Kidney (tissue), 14 donors: Measurements from ENCODE around the gene CTNND2. TPM values are rescaled to one million over a fixed set of nuclear protein-coding genes. Genes with fewer than 3 reads are reported as not detected.

Experiments
- DNase-seq, 5 donors: peaks; one replicate each; pipeline ENCODE4 v3.0.0-alpha.2; 2013 to 2020
- FAIRE-seq: peaks from 2 replicates; lab custom pipeline; 2012; peaks lifted over from hg19 to GRCh38; lab: Jason Lieb, UNC
- H3K27ac ChIP-seq, 2 donors: one replicate each; pipeline ENCODE4 v1.7.0; 2013; ENCODE audit warnings: low read depth in 2 of 2, low read length in 2 of 2, inconsistent platforms in 1 of 2
- H3K27me3 ChIP-seq: one replicate; pipeline ENCODE4 v1.7.1; 2013; ENCODE audit warnings: low read length, inconsistent platforms; ENCODE audit not compliant: control insufficient read depth, insufficient read depth
- H3K36me3 ChIP-seq, 3 donors: one replicate each; pipeline versions ENCODE4 v1.7.0 to v1.7.1; 2013; ENCODE audit warnings: low read length in 3 of 3, control low read depth in 1 of 3, inconsistent platforms in 1 of 3; ENCODE audit not compliant: insufficient read depth in 3 of 3, control insufficient read depth in 2 of 3
- H3K4me1 ChIP-seq, 3 donors: one replicate each; pipeline versions ENCODE4 v1.7.0 to v1.7.1; 2013; ENCODE audit warnings: low read length in 3 of 3, inconsistent platforms in 1 of 3, low read depth in 1 of 3; ENCODE audit not compliant: control insufficient read depth in 2 of 3, insufficient read depth in 2 of 3
- H3K4me3 ChIP-seq, 3 donors: one replicate each; pipeline versions ENCODE4 v1.7.0 to v1.8.1; 2013; ENCODE audit warnings: low read length in 3 of 3, control low read depth in 1 of 3, inconsistent platforms in 1 of 3
- H3K9ac ChIP-seq, 3 donors: one replicate each; pipeline versions ENCODE4 v1.7.0 to v1.7.1; 2013; ENCODE audit warnings: low read length in 3 of 3, control low read depth in 1 of 3, inconsistent platforms in 1 of 3
- H3K9me3 ChIP-seq, 3 donors: one replicate each; pipeline versions ENCODE4 v1.7.0 to v1.7.1; 2013; ENCODE audit warnings: low read length in 3 of 3, control low read depth in 1 of 3, inconsistent platforms in 1 of 3; ENCODE audit not compliant: control insufficient read depth in 2 of 3, insufficient read depth in 1 of 3
- intact Hi-C: fragments of 100-400 bp; cut with DNase I; formaldehyde crosslinking; loops from one replicate; pipeline ENCODE4 v1.11.1; 2022
- polyA plus RNA-seq: library from polyadenylated mRNA; stranded (reverse); fragments of 350-450 nt; fragmentation: Illumina TruSeq; extraction: RNeasy Lipid Tissue Mini Kit (QIAGEN cat#74804); gene quantifications from one replicate; pipeline ENCODE4 v1.2.3, GENCODE V29; 2014; ENCODE audit warnings: low read depth, low replicate concordance; ENCODE audit not compliant: insufficient read depth
- total RNA-seq: library from RNA; stranded (reverse); fragmentation: NEBNext Ultra II Directional; extraction: Animal tissue kit (Norgen Biotek cat#: 25700); gene quantifications from one replicate; pipeline ENCODE4 v1.2.1, GENCODE V29; 2021
- TF ChIP-seq, protein P1 (sequence below): IDR thresholded peaks from 3 replicates; pipeline ENCODE4 v1.5.1; 2012; ENCODE audit warnings: mild to moderate bottlenecking, moderate library complexity, borderline replicate concordance; ENCODE audit not compliant: insufficient read depth; ENCODE audit errors: extremely low read depth
- donor health status: control.
- donor health status: control.
- donor health status: control.
- donor health status: control.
- donor health status: control.
- donor health status: DM: yes; HTN: yes; CAD: no.
- donor health status: Normal renal cell carcinoma (clear cell type).

CTNND2 gene
- total and polyA plus RNA-seq, 2 donors from 2014 or later: 0.15 to 0.79 TPM

- FAIRE-seq (no peak), DNase-seq (no peak)
- TF ChIP-seq, protein P1, sequence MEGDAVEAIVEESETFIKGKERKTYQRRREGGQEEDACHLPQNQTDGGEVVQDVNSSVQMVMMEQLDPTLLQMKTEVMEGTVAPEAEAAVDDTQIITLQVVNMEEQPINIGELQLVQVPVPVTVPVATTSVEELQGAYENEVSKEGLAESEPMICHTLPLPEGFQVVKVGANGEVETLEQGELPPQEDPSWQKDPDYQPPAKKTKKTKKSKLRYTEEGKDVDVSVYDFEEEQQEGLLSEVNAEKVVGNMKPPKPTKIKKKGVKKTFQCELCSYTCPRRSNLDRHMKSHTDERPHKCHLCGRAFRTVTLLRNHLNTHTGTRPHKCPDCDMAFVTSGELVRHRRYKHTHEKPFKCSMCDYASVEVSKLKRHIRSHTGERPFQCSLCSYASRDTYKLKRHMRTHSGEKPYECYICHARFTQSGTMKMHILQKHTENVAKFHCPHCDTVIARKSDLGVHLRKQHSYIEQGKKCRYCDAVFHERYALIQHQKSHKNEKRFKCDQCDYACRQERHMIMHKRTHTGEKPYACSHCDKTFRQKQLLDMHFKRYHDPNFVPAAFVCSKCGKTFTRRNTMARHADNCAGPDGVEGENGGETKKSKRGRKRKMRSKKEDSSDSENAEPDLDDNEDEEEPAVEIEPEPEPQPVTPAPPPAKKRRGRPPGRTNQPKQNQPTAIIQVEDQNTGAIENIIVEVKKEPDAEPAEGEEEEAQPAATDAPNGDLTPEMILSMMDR: no peak
- no peaks in the 10 kb centered on the region for H3K27me3 ChIP-seq
- no peaks in the 10 kb centered on the region for H3K36me3 ChIP-seq
- no peak overlapping the region for H3K27ac ChIP-seq
- no peaks in the 10 kb centered on the region for H3K9me3 ChIP-seq
- no peak overlapping the region for H3K9ac ChIP-seq
- H3K4me1 ChIP-seq: no peaks in the 10 kb centered on the region
- no peak overlapping the region for H3K4me3 ChIP-seq
- intact Hi-C loops: no loop called here
These were observed 14.3 kb upstream of the CTNND2 start for GRCh38 chr5:11918463-11919045.

DNA sequence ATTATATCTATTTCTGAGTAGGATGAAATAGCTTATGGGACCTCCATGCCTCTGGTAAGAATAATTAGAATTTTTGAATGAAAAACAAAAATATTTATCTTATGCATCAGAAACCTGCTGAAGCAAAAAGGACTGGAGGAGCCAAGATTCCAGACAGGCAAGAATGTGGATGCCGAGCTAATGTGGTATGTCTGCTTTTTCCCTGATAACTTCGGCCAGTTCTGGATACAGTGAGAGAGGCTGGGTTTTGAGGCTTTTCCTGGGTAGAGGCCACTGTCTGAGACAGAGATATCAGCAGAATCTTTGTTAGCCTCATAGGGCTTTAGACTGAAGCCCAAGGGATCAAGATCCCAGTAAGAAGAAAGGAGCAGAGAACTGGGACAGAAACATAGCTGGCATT, 5.2 kb upstream of the CTNND2 start:
- intact Hi-C loops: no loop called here
- Histone ChIP-seq H3K4me3 (no peak overlapping the region), H3K9ac (no peak overlapping the region), H3K36me3 (no peaks in the 10 kb centered on the region), H3K4me1 (no peaks in the 10 kb centered on the region), H3K9me3 (no peaks in the 10 kb centered on the region), H3K27me3 (peaks cover 8% of the 10 kb centered on the region), H3K27ac (no peak overlapping the region)
- TF ChIP-seq, protein P1: no peak
- FAIRE-seq (no peak), DNase-seq (no peak)

DNA sequence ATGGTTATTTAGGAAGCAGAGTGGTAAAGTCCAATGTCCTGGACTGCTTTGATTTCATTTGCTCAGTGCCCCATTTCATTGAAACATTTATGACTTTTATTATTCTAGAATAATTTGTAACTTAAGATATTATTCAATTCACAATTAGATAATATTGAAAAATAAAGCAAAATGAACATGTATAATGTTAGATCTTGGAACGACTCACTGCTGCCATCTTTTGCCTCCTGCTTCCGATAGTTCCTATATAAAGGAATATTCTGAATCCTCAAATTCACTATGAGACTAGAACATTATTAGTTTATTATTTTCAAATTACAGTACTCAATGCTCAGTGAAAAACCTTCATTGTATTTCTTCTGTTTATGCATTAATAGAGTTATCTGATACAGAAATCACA, 2.3 kb upstream of the CTNND2 start:
- Histone ChIP-seq H3K27ac (no peak overlapping the region), H3K27me3 (peaks cover 13% of the 10 kb centered on the region), H3K36me3 (no peaks in the 10 kb centered on the region), H3K9me3 (no peaks in the 10 kb centered on the region), H3K4me1 (no peaks in the 10 kb centered on the region), H3K9ac (no peak overlapping the region), H3K4me3 (no peak overlapping the region)
- DNase-seq: no peak
- intact Hi-C loops: no loop called here
- FAIRE-seq: no peak
- TF ChIP-seq, protein P1: no peak

- Histone ChIP-seq H3K27me3 (peaks cover 13% of the 10 kb centered on the region), H3K4me3 (no peak overlapping the region), H3K9ac (no peak overlapping the region), H3K36me3 (no peaks in the 10 kb centered on the region), H3K27ac (no peak overlapping the region), H3K9me3 (no peaks in the 10 kb centered on the region), H3K4me1 (no peaks in the 10 kb centered on the region)
- intact Hi-C loops: no loop called here
- TF ChIP-seq, protein P1: no peak
- FAIRE-seq: no peak
- peak in 1 of 5 donors; percentile 41 for DNase-seq
These were observed 960 bp upstream of the CTNND2 start for GRCh38 chr5:11905206-11905605.
